Heart left ventricle (tissue), 16 donors: Measurements from ENCODE around the gene RNF19B. TPM values are rescaled to one million over a fixed set of nuclear protein-coding genes. Genes with fewer than 3 reads are reported as not detected.
A peak's percentile ranks its signal among the peaks of the same experiment; 100 is the strongest.

Source experiments
- ATAC-seq, 4 donors: fragments of 200-7000 bp; cut with Tn5 transposase; one replicate each; pipeline ENCODE4 v1.9.1; 2020 to 2022; ENCODE audit warnings: moderate library complexity in 4 of 4, mild to moderate bottlenecking in 3 of 4, moderate number of reproducible peaks in 1 of 4
- DNase-seq, 5 donors: peaks; one replicate each; pipeline ENCODE4 v3.0.0-alpha.2; 2020
- H3K27ac ChIP-seq, 12 donors: fragments of 200-600 bp; sonication (generic) in 4 of 12; one replicate each; pipeline versions ENCODE4 v1.5.0 to v1.8.0; 2016 to 2022; ENCODE audit warnings: mild to moderate bottlenecking in 2 of 12
- H3K27me3 ChIP-seq, 9 donors: fragments of 200-600 bp; sonication (generic) in 2 of 9; one replicate each; pipeline versions ENCODE4 v1.5.1 to v1.8.0; 2016 to 2022; ENCODE audit warnings: mild to moderate bottlenecking in 3 of 9
- H3K36me3 ChIP-seq, 9 donors: fragments of 200-600 bp; sonication (generic) in 2 of 9; one replicate each; pipeline versions ENCODE4 v1.5.0 to v1.8.0; 2018 to 2022; ENCODE audit warnings: mild to moderate bottlenecking in 2 of 9
- H3K4me1 ChIP-seq, 12 donors: fragments of 200-600 bp; sonication (generic) in 4 of 12; one replicate each; pipeline versions ENCODE4 v1.5.0 to v1.8.0; 2016 to 2022; ENCODE audit warnings: mild to moderate bottlenecking in 3 of 12
- H3K4me3 ChIP-seq, 12 donors: fragments of 200-600 bp; sonication (generic) in 4 of 12; one replicate each; pipeline versions ENCODE4 v1.5.0 to v1.8.0; 2017 to 2022; ENCODE audit warnings: mild to moderate bottlenecking in 9 of 12, moderate library complexity in 4 of 12
- H3K9me3 ChIP-seq, 12 donors: fragments of 200-600 bp; sonication (generic) in 4 of 12; one replicate each; pipeline versions ENCODE4 v1.5.0 to v1.8.0; 2016 to 2022; ENCODE audit warnings: mild to moderate bottlenecking in 1 of 12
- CTCF ChIP-seq, 12 donors: fragments of 200-600 bp; sonication (generic) in 4 of 12; IDR thresholded peaks; one replicate each; pipeline versions ENCODE4 v1.5.0 to v1.8.0; 2018 to 2022; ENCODE audit warnings: antibody characterized with exemption in 12 of 12, mild to moderate bottlenecking in 5 of 12
- POLR2A ChIP-seq, 2 donors: fragments of 450-650 bp; IDR thresholded peaks; one replicate each; pipeline ENCODE4 v1.6.1; 2017; ENCODE audit warnings: antibody characterized with exemption in 2 of 2, mild to moderate bottlenecking in 2 of 2, moderate library complexity in 2 of 2
- WGBS, 4 donors: extraction: QIAGEN DNeasy Blood & Tissue Kit in 2 of 4; methylation state at CpG; one replicate each; pipeline versions ENCODE4 v1.1.5 to v1.1.7; 2013 to 2018; 5-methylcytosine and 5-hydroxymethylcytosine counted together
- intact Hi-C, 10 donors: fragments of 100-400 bp; cut with DNase I; formaldehyde crosslinking; loops; one replicate each; pipeline versions ENCODE4 v1.11.1 to v1.14.2; 2022
- polyA plus RNA-seq, 2 donors: library from polyadenylated mRNA; stranded (reverse); fragments of 200-250 nt; gene quantifications; one replicate each; pipeline ENCODE4 v1.2.3, GENCODE V29; 2013
- total RNA-seq, 9 donors: library from RNA; depleted of rRNA in 2 of 9; stranded (reverse); fragments of >200 nt in 2 of 9; fragmentation: NEBNext Ultra II Directional in 3 of 9; extraction: Animal tissue kit (Norgen Biotek cat#: 25700) in 3 of 9; gene quantifications; one replicate each; pipeline versions ENCODE4 v1.1.0 to v1.2.4, GENCODE V29; 2016 to 2023
- donor health status: ischemic (EF 13 %, LVEDD 7.1; RV severe dilation, severe dysfunction).
- donor health status: healthy with polysubstance abuse.
- donor health status: DM: no; HTN: yes; CAD: no.
- donor health status: DM: no; HTN: no; CAD: no.
- donor health status: ischemic (EF 25% LVEDD 6.9; RV normal size, moderate dysfunction).
- donor health status: ischemic (EF 25% LVEDD 5.7; RV mildly dilated, moderate dysfunction).
- donor health status: healthy.
- donor health status: DM: yes; HTN: yes; CAD: no.
- donor health status: ischemic (EF 35%, LVEDD 5.7; RV mildly dilated, moderate dysfunction).
- donor health status: nonischemic (EF 11% LVEDD 7.7; RV severe dilation, severe dysfunction).
- donor health status: DM: yes; HTN: yes; CAD: no.
- donor health status: PGD.
- donor health status: ischemic (EF 29% LVEDD 5.4; RV normal size, mild dysfunction).
- donor health status: nonischemic (EF 23%, LVEDD 6.1; RV moderate dilation, normal function).

RNF19B gene
- total and polyA plus RNA-seq, 11 donors, result 1.5 to 42.5 (median 15.2) TPM

- intact Hi-C loops, result loop anchor here in 1 of 10 donors (10.0 kb wide), 1 partner anchor 46 kb away; no protein-coding TSS in a partner anchor
These were observed 15.7 kb downstream of the RNF19B start for GRCh38 chr1:32948905-32949304.

GRCh38 chr1:32948390-32948722 lies 16.3 kb downstream of the RNF19B start:
- H3K4me3 ChIP-seq, result no peak overlapping the region
- peaks cover 0 to 74% (median 50%) of the 10 kb centered on the region in 9 donors for H3K36me3 ChIP-seq
- H3K27me3 ChIP-seq, result no peaks in the 10 kb centered on the region
- peak overlapping the region in 1 of 12 donors; percentile 39 for H3K27ac ChIP-seq
- H3K9me3 ChIP-seq, result no peaks in the 10 kb centered on the region
- intact Hi-C loops, result loop anchor here in 1 of 10 donors (10.0 kb wide), 1 partner anchor 46 kb away; no protein-coding TSS in a partner anchor
- TF ChIP-seq POLR2A (IDR thresholded peaks at IDR 0.05) (no peak), CTCF (IDR thresholded peaks at IDR 0.05) (no peak)
- DNase-seq, result no peak
- whole genome bisulfite sequencing, 4 donors, result 83 to 98% (median 91%) methylated on average over 1 of the region's 1 CpG
- no peak for ATAC-seq
- peaks cover 0 to 37% (median 7%) of the 10 kb centered on the region in 12 donors for H3K4me1 ChIP-seq

More at GRCh38 chr1:32948905-32949304, 15.7 kb downstream of the RNF19B start:
- TF ChIP-seq POLR2A (IDR thresholded peaks at IDR 0.05) (no peak), CTCF (IDR thresholded peaks at IDR 0.05) (no peak)
- Histone ChIP-seq H3K4me3 (no peak overlapping the region), H3K36me3 (peaks cover 0 to 68% (median 44%) of the 10 kb centered on the region in 9 donors), H3K9me3 (no peaks in the 10 kb centered on the region), H3K4me1 (peaks cover 0 to 42% (median 7%) of the 10 kb centered on the region in 12 donors), H3K27me3 (no peaks in the 10 kb centered on the region), H3K27ac (peak overlapping the region in 1 of 12 donors; percentile 39)
- ATAC-seq, result no peak
- no peak for DNase-seq
- WGBS, 4 donors, result 58 to 72% (median 66%) methylated on average over 1 of the region's 1 CpG

GRCh38 chr1:32947669-32948389 lies 16.8 kb downstream of the RNF19B start:
- no peak for TF ChIP-seq CTCF (IDR thresholded peaks at IDR 0.05)
- TF ChIP-seq POLR2A (IDR thresholded peaks at IDR 0.05), result no peak
- intact Hi-C loops, result loop anchor here in 1 of 10 donors (10.0 kb wide), 1 partner anchor 47 kb away; no protein-coding TSS in a partner anchor
- Histone ChIP-seq H3K4me3 (no peak overlapping the region), H3K36me3 (peaks cover 0 to 79% (median 55%) of the 10 kb centered on the region in 9 donors), H3K9me3 (no peaks in the 10 kb centered on the region), H3K27ac (no peak overlapping the region), H3K4me1 (peaks cover 0 to 37% (median 7%) of the 10 kb centered on the region in 12 donors), H3K27me3 (no peaks in the 10 kb centered on the region)
- 73 to 81% (median 78%) methylated on average over 6 of the region's 6 CpGs for WGBS, 4 donors
- DNase-seq (no peak), ATAC-seq (no peak)

GRCh38 chr1:32946413-32946812 lies 18.2 kb downstream of the RNF19B start:
- no peaks in the 10 kb centered on the region for H3K9me3 ChIP-seq
- H3K4me3 ChIP-seq, result no peak overlapping the region
- WGBS, 4 donors, result 30 to 58% (median 54%) methylated on average over 2 of the region's 2 CpGs
- ATAC-seq (no peak), DNase-seq (no peak)
- H3K36me3 ChIP-seq, result peaks cover 0 to 92% (median 69%) of the 10 kb centered on the region in 9 donors
- intact Hi-C loops, result loop anchor here in 1 of 10 donors (10.0 kb wide), 1 partner anchor 48 kb away; no protein-coding TSS in a partner anchor
- TF ChIP-seq CTCF (IDR thresholded peaks at IDR 0.05) (no peak), POLR2A (IDR thresholded peaks at IDR 0.05) (no peak)
- no peak overlapping the region for H3K27ac ChIP-seq
- no peaks in the 10 kb centered on the region for H3K27me3 ChIP-seq
- peaks cover 0 to 38% (median 7%) of the 10 kb centered on the region in 12 donors for H3K4me1 ChIP-seq
